AG10803 (cell line): ENCODE results near the gene ATP5PB.

Experiments used
- DNase-seq: peaks from one replicate; pipeline ENCODE4 v3.0.0; 2010; ENCODE audit warnings: low read depth
- H3K4me3 ChIP-seq: 2 replicates; pipeline ENCODE4 v1.5.1; 2011; ENCODE audit warnings: mild to moderate bottlenecking, low read length, control low read depth
- TF ChIP-seq, protein P1 (sequence below): conservative IDR thresholded peaks from 2 replicates; pipeline ENCODE4 v1.5.1; 2011; ENCODE audit warnings: mild to moderate bottlenecking, low read length, control low read depth, inconsistent platforms

ATP5PB gene

DNA sequence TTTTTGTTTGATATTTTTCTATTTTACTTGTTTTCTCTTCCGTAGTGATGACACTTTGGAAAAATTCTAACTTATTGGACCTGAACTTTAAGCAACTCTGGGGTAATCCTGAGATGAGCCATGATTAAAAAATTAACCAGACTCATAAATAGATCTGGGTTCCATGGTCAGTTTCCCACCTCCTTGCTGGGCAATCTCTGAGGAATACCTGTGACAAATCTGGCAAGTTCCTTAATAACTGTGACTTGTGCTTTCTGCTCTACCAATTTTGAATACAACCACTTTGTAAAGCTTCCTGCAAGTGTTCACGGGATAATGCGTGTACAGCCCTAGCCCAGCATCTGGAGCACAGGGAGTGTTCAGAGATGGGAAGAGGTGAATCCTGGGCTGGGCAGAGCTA, 25.0 kb upstream of the ATP5PB start:
- no peak for DNase-seq
- TF ChIP-seq, protein P1, sequence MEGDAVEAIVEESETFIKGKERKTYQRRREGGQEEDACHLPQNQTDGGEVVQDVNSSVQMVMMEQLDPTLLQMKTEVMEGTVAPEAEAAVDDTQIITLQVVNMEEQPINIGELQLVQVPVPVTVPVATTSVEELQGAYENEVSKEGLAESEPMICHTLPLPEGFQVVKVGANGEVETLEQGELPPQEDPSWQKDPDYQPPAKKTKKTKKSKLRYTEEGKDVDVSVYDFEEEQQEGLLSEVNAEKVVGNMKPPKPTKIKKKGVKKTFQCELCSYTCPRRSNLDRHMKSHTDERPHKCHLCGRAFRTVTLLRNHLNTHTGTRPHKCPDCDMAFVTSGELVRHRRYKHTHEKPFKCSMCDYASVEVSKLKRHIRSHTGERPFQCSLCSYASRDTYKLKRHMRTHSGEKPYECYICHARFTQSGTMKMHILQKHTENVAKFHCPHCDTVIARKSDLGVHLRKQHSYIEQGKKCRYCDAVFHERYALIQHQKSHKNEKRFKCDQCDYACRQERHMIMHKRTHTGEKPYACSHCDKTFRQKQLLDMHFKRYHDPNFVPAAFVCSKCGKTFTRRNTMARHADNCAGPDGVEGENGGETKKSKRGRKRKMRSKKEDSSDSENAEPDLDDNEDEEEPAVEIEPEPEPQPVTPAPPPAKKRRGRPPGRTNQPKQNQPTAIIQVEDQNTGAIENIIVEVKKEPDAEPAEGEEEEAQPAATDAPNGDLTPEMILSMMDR, result no peak
- no peak overlapping the region for H3K4me3 ChIP-seq

DNA sequence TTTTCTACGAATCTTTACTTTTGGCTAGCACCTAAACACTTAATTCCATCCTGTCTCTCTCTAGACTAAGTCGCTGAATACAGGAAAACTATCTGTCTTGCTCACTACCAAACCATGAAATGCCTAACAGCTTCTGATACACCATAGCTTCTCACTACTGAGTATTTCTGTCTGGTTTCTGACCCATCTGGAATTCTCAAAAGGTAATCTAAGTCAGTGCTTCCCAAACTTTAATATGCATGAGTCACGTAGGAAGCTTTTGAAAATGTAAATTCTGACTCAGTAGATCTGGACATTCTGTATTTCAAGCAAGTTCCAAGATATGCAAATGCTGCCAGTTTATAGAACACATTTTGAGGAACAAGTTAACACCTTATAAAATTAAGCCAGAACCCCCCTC, 12.5 kb upstream of the ATP5PB start:
- TF ChIP-seq, protein P1, result no peak
- no peak overlapping the region for H3K4me3 ChIP-seq
- peak; percentile 24 for DNase-seq

- TF ChIP-seq, protein P1, result no peak
- DNase-seq, result no peak
- no peak overlapping the region for H3K4me3 ChIP-seq
These were observed 9.6 kb upstream of the ATP5PB start for GRCh38 chr1:111439461-111440351.

- peak; percentile 9 for DNase-seq
- no peak overlapping the region for H3K4me3 ChIP-seq
- TF ChIP-seq, protein P1, result peak; percentile 43
These were observed 7.6 kb upstream of the ATP5PB start for GRCh38 chr1:111441573-111442192.

DNA sequence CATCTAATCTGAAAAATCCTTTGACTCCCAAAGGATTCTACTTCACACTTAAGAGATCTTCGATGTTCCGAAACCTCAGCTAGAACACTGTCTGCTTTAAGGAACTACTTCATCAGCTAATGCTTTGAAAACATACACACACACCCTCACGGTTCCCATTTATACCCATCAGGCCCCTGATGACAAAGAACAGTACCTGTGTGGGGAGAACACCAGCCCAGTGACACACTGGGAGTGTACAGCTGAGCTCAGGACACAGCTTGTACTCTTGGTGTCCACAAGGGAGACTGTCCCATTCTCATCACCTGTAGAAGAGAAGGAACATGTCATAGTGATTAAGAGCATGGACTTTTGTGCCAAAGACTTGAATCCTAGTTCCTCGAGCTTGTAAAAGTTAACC, 6.8 kb upstream of the ATP5PB start:
- H3K4me3 ChIP-seq, result no peak overlapping the region
- TF ChIP-seq, protein P1, result no peak
- DNase-seq, result no peak

GRCh38 chr1:111444031-111444430, 5.2 kb upstream of the ATP5PB start:
- no peak for DNase-seq
- H3K4me3 ChIP-seq, result no peak overlapping the region
- TF ChIP-seq, protein P1, result no peak

DNA sequence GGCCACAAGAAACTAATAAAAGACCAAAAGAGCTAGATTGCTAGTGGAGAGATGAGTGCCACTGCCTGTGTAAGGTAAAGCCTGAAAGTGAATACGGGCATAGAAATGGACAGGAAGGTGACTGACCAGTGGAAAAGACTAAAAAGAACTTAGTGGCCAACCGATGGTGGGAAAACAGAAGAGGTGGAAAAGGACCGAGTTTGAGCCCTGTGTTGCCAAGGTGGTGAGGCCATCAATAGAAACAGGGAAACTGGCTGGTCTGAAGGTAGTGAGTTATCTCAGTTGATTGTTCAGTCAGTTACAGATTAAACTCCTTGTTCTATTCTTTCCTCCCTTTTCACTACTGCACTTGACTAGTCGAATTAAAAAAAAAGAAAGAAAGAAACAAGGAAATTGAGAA, 2.7 kb upstream of the ATP5PB start:
- H3K4me3 ChIP-seq, result no peak overlapping the region
- DNase-seq, result no peak
- TF ChIP-seq, protein P1, result no peak
